ENCODE results near the gene CAGE1.
A peak's percentile ranks its signal among the peaks of the same experiment; 100 is the strongest.

The CAGE1 gene

GRCh38 chr6:7304821-7305220 is 84.7 kb downstream of the CAGE1 start:
- ATAC-seq = no peak

- no peak for ATAC-seq
Measured at GRCh38 chr6:7301702-7302101, 87.8 kb downstream of the CAGE1 start.

- no peak for ATAC-seq
Measured at GRCh38 chr6:7300926-7301325, 88.6 kb downstream of the CAGE1 start.

- ATAC-seq = no peak
Measured at GRCh38 chr6:7298113-7298512, 91.4 kb downstream of the CAGE1 start.

- ATAC-seq = no peak
Measured at GRCh38 chr6:7296602-7297001, 92.9 kb downstream of the CAGE1 start.

- ATAC-seq = no peak
Measured at GRCh38 chr6:7295916-7296315, 93.6 kb downstream of the CAGE1 start.

- ATAC-seq = no peak
Measured at GRCh38 chr6:7292596-7293255, 96.8 kb downstream of the CAGE1 start.

- ATAC-seq = no peak
Measured at GRCh38 chr6:7290079-7290478, 99.5 kb downstream of the CAGE1 start.

GRCh38 chr6:7285416-7285815 is 104.1 kb downstream of the CAGE1 start:
- ATAC-seq = no peak

GRCh38 chr6:7283676-7284075 is 105.9 kb downstream of the CAGE1 start:
- ATAC-seq = no peak

GRCh38 chr6:7282097-7282906 is 107.2 kb downstream of the CAGE1 start:
- ATAC-seq = peak in 1 of 2 donors; percentile 27

Measured in activated CD4-positive, CD25-positive, alpha-beta regulatory T cell treated with anti-CD3 and anti-CD28 coated beads, Interleukin-2, amount 50 U/mL, for 24 hours (primary cell).